ENCODE results near the gene FBLN1.

GRCh38 chr22:45572444-45572843 is 69.8 kb downstream of the FBLN1 start:
- TF ChIP-seq CTCF (IDR thresholded peaks at IDR 0.05) (no peak), MAX (IDR thresholded peaks at IDR 0.05; ENCODE audit: low read depth) (no peak), CHD2 (IDR thresholded peaks at IDR 0.05; ENCODE audit: low read length, partially characterized antibody) (no peak)
